ENCODE measurements around the gene FLYWCH2. TPM values are rescaled to one million over a fixed set of nuclear protein-coding genes. Genes with fewer than 3 reads are reported as not detected.

FLYWCH2 gene
- total RNA-seq, 1 experiment from 2014 or later: 33.7 TPM

DNA sequence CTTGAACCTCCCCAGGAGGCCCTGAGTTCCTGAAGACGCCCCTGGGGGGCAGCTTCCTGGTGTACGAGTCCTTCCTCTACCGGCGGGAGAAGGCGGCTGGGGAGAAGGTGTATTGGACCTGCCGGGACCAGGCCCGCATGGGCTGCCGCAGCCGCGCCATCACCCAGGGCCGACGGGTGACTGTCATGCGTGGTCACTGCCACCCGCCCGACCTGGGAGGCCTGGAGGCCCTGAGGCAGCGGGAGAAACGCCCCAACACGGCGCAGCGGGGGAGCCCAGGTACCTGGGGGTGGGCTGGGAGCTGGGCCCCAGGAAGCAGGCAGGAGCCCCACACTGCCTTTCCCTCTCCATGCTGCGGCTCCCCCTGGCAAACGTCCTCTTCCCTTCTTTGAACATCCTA is 50.7 kb downstream of the FLYWCH2 start:
- H3K9me3 ChIP-seq (ENCODE audit: control insufficient read depth in 1 of 2, insufficient read depth in 1 of 2, low read depth in 1 of 2, low read length in 2 of 2): no peaks in the 10 kb centered on the region
- DNase-seq (ENCODE audit: low read depth, low spot score) (no peak), ATAC-seq (no peak)
- no peak overlapping the region for H3K27ac ChIP-seq (ENCODE audit: low read depth, low read length)
- no peaks in the 10 kb centered on the region for H4K20me1 ChIP-seq (ENCODE audit: insufficient read depth)
- H3K4me2 ChIP-seq (ENCODE audit: low read length): no peak overlapping the region
- H3K9ac ChIP-seq (ENCODE audit: low read length): no peak overlapping the region
- ChIA-PET POLR2A (no interaction called here), RAD21 (ENCODE audit: low non-redundant PET in 1 of 2, low total read pairs in 2 of 2, uncharacterized antibody in 2 of 2, unreplicated experiment in 2 of 2) (no interaction called here), CTCF (no interaction called here)
- H3K79me2 ChIP-seq (ENCODE audit: insufficient read depth, low read length): no peaks in the 10 kb centered on the region
- H3K4me3 ChIP-seq (replicated peaks in 1 of 2; ENCODE audit: low read depth in 1 of 2, low read length in 2 of 2): no peak overlapping the region
- intact Hi-C loops (cut with micrococcal nuclease): no loop called here
- H3K27me3 ChIP-seq (ENCODE audit: insufficient read depth, low read length): no peaks in the 10 kb centered on the region
- no peaks in the 10 kb centered on the region; a peak in 2 of 4 replicates for H3K36me3 ChIP-seq (ENCODE audit: control insufficient read depth in 1 of 2, insufficient read depth in 2 of 2, low read length in 2 of 2)
- H2AFZ ChIP-seq (ENCODE audit: low read depth, low read length, poor library complexity, severe bottlenecking): no peak overlapping the region
- no peaks in the 10 kb centered on the region for H3K9me2 ChIP-seq (ENCODE audit: insufficient read depth)
- BruUV-seq (replicated peaks): no TSS peak
- no peaks in the 10 kb centered on the region for H3K4me1 ChIP-seq (ENCODE audit: control insufficient read depth in 1 of 2, insufficient read depth in 2 of 2, low read length in 2 of 2)
- no peak for TF ChIP-seq SIN3A (IDR thresholded peaks at IDR 0.05; ENCODE audit: low read depth)
- no peak for TF ChIP-seq RAD21 (IDR thresholded peaks at IDR 0.05; ENCODE audit: low read depth)
- TF ChIP-seq, protein P1, sequence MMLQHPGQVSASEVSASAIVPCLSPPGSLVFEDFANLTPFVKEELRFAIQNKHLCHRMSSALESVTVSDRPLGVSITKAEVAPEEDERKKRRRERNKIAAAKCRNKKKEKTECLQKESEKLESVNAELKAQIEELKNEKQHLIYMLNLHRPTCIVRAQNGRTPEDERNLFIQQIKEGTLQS (IDR thresholded peaks at IDR 0.05): no peak
- TF ChIP-seq ELF1 (IDR thresholded peaks at IDR 0.05; ENCODE audit: borderline replicate concordance, low read depth): no peak
- TF ChIP-seq, protein P2, sequence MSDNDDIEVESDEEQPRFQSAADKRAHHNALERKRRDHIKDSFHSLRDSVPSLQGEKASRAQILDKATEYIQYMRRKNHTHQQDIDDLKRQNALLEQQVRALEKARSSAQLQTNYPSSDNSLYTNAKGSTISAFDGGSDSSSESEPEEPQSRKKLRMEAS (IDR thresholded peaks at IDR 0.05): no peak
- no peak for TF ChIP-seq TCF7L2 (IDR thresholded peaks at IDR 0.05; ENCODE audit: borderline replicate concordance, extremely low read depth, insufficient read depth, insufficient read length)
- TF ChIP-seq CBX3 (IDR thresholded peaks at IDR 0.05; ENCODE audit: low read depth): no peak
- TF ChIP-seq CEBPB (IDR thresholded peaks at IDR 0.05; ENCODE audit: low read depth): no peak
- TF ChIP-seq, protein P3, sequence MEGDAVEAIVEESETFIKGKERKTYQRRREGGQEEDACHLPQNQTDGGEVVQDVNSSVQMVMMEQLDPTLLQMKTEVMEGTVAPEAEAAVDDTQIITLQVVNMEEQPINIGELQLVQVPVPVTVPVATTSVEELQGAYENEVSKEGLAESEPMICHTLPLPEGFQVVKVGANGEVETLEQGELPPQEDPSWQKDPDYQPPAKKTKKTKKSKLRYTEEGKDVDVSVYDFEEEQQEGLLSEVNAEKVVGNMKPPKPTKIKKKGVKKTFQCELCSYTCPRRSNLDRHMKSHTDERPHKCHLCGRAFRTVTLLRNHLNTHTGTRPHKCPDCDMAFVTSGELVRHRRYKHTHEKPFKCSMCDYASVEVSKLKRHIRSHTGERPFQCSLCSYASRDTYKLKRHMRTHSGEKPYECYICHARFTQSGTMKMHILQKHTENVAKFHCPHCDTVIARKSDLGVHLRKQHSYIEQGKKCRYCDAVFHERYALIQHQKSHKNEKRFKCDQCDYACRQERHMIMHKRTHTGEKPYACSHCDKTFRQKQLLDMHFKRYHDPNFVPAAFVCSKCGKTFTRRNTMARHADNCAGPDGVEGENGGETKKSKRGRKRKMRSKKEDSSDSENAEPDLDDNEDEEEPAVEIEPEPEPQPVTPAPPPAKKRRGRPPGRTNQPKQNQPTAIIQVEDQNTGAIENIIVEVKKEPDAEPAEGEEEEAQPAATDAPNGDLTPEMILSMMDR (IDR thresholded peaks at IDR 0.05 in 2 of 3, conservative IDR thresholded peaks at IDR 0.05 in 1 of 3; ENCODE audit: borderline replicate concordance in 1 of 3, insufficient read depth in 1 of 3, low read depth in 2 of 3, low read length in 2 of 3): no peak
